Mucosa of descending colon (tissue), 3 donors: ENCODE measurements around the gene KDM4C. TPM values are rescaled to one million over a fixed set of nuclear protein-coding genes. Genes with fewer than 3 reads are reported as not detected.
"Not testable (repeated sequence)": the region's sequence is repeated elsewhere in the genome, so short reads cannot be mapped to it uniquely, and the experiment has no call there.

ENCODE experiments used
- ATAC-seq: fragments of 200-7000 bp; cut with Tn5 transposase; one replicate; pipeline ENCODE4 v1.9.1; 2020; ENCODE audit warnings: mild to moderate bottlenecking, moderate library complexity
- DNase-seq, 3 donors: peaks; one replicate each; pipeline ENCODE4 v3.0.0-alpha.2; 2020
- H3K36me3 ChIP-seq: fragments of 200-600 bp; one replicate; pipeline ENCODE4 v1.8.0; 2021; ENCODE audit warnings: low read depth, mild to moderate bottlenecking
- H3K4me1 ChIP-seq: fragments of 200-600 bp; one replicate; pipeline ENCODE4 v1.8.0; 2021; ENCODE audit warnings: low read depth, mild to moderate bottlenecking
- H3K4me3 ChIP-seq: fragments of 200-600 bp; one replicate; pipeline ENCODE4 v1.8.0; 2021; ENCODE audit warnings: mild to moderate bottlenecking
- H3K9me3 ChIP-seq: fragments of 200-600 bp; one replicate; pipeline ENCODE4 v1.8.0; 2021; ENCODE audit warnings: mild to moderate bottlenecking
- CTCF ChIP-seq: fragments of 200-600 bp; IDR thresholded peaks from one replicate; pipeline ENCODE4 v1.8.0; 2022; ENCODE audit warnings: antibody characterized with exemption, mild to moderate bottlenecking
- intact Hi-C, 2 donors: fragments of 100-400 bp; cut with DNase I in 1 of 2; cut with micrococcal nuclease in 1 of 2; formaldehyde crosslinking; loops; one replicate each; pipeline versions ENCODE4 v1.11.0 to v1.11.1; 2022; cut with DNase I, micrococcal nuclease
- total RNA-seq, 3 donors: library from RNA; stranded (reverse); fragmentation: NEBNext Ultra II Directional in 2 of 3; extraction: Animal tissue kit (Norgen Biotek cat#: 25700) in 2 of 3; gene quantifications; one replicate each; pipeline versions ENCODE4 v1.2.1 to v1.2.4, GENCODE V29; 2021 to 2023
- donor health status: DM: no; HTN: no; CAD: no; lungs with moderate emphysema.
- donor health status: DM: no; HTN: no; CAD: no.
- donor health status: DM: no; HTN: yes; CAD: no.

KDM4C gene
- total RNA-seq, 3 donors from 2014 or later: 44.6 to 74.9 (median 50.9) TPM

- no peak for DNase-seq
- intact Hi-C loops: no loop called here
- Histone ChIP-seq H3K4me1 (no peaks in the 10 kb centered on the region), H3K9me3 (no peaks in the 10 kb centered on the region), H3K4me3 (no peak overlapping the region), H3K36me3 (no peaks in the 10 kb centered on the region)
- TF ChIP-seq CTCF: no peak
- no peak for ATAC-seq
These were observed 22.4 kb upstream of the KDM4C start for GRCh38 chr9:6735422-6735821.

- no peak for DNase-seq
- H3K36me3 ChIP-seq: no peaks in the 10 kb centered on the region
- H3K9me3 ChIP-seq: no peaks in the 10 kb centered on the region
- H3K4me1 ChIP-seq: no peaks in the 10 kb centered on the region
- TF ChIP-seq CTCF: peak; percentile 8
- no peak overlapping the region for H3K4me3 ChIP-seq
- intact Hi-C loops: no loop called here
- ATAC-seq: no peak
These were observed 18.6 kb upstream of the KDM4C start for GRCh38 chr9:6739218-6739617.

GRCh38 chr9:6748861-6749260, 8.9 kb upstream of the KDM4C start:
- intact Hi-C loops, H3K4me3 ChIP-seq, DNase-seq, H3K36me3 ChIP-seq, H3K9me3 ChIP-seq, ATAC-seq, H3K4me1 ChIP-seq: not testable (repeated sequence)

- DNase-seq: not testable (repeated sequence)
These were observed 2.9 kb upstream of the KDM4C start for GRCh38 chr9:6754861-6755260.

GRCh38 chr9:6757132-6757455, 679 bp upstream of the KDM4C start:
- DNase-seq: peak in 1 of 3 donors; percentile 82
- H3K4me3 ChIP-seq: peak overlapping the region; percentile 94
- intact Hi-C loops: loop anchor here in 1 of 2 donors (5.0 kb wide), 1 partner anchor 75 kb away; no protein-coding TSS in a partner anchor
- no peaks in the 10 kb centered on the region for H3K9me3 ChIP-seq
- ATAC-seq: peak; percentile 68
- H3K36me3 ChIP-seq: no peaks in the 10 kb centered on the region
- peaks cover 5% of the 10 kb centered on the region for H3K4me1 ChIP-seq
- TF ChIP-seq CTCF: no peak

More at GRCh38 chr9:6754861-6755260, 2.9 kb upstream of the KDM4C start:
- intact Hi-C loops: loop anchor here in 1 of 2 donors (5.0 kb wide), 1 partner anchor 73 kb away; no protein-coding TSS in a partner anchor
- H3K4me3 ChIP-seq, H3K9me3 ChIP-seq, ATAC-seq, H3K36me3 ChIP-seq, H3K4me1 ChIP-seq: not testable (repeated sequence)

- intact Hi-C loops: loop anchor here in 1 of 2 donors (5.0 kb wide), 1 partner anchor 76 kb away; no protein-coding TSS in a partner anchor
- DNase-seq (no peak), ATAC-seq (peak; percentile 46)
- Histone ChIP-seq H3K9me3 (no peaks in the 10 kb centered on the region), H3K36me3 (no peaks in the 10 kb centered on the region), H3K4me3 (peak overlapping the region; percentile 94), H3K4me1 (peaks cover 5% of the 10 kb centered on the region)
- no peak for TF ChIP-seq CTCF
These were observed 400 bp downstream of the KDM4C start for GRCh38 chr9:6758248-6758497.

- no peaks in the 10 kb centered on the region for H3K9me3 ChIP-seq
- H3K4me1 ChIP-seq: peaks cover 5% of the 10 kb centered on the region
- no peak for TF ChIP-seq CTCF
- ATAC-seq: peak; percentile 39
- intact Hi-C loops: loop anchor here in 1 of 2 donors (5.0 kb wide), 1 partner anchor 76 kb away; no protein-coding TSS in a partner anchor
- H3K4me3 ChIP-seq: peak overlapping the region; percentile 94
- peak; percentile 73 to 81 (median 79) for DNase-seq
- no peaks in the 10 kb centered on the region for H3K36me3 ChIP-seq
These were observed 868 bp downstream of the KDM4C start for GRCh38 chr9:6758498-6759184.
